A549 (cell line): ENCODE results near the gene PCSK6.

ENCODE experiments used
- CEBPB ChIP-seq, 2 experiments: fragments of >200 bp in 1 of 2; sonication (Bioruptor Twin) in 1 of 2; formaldehyde crosslinking in 1 of 2; IDR thresholded peaks; 2 replicates each; pipeline ENCODE4 v1.6.1; 2012 to 2016
- NR3C1 ChIP-seq: fragments of >200 bp; sonication (Bioruptor Twin); formaldehyde crosslinking; IDR thresholded peaks from 3 replicates; pipeline ENCODE4 v1.6.1; 2017
- REST ChIP-seq: fragments of 200-600 bp; sonication (generic); IDR thresholded peaks from 2 replicates; pipeline ENCODE4 v1.6.1; 2016; ENCODE audit warnings: antibody characterized with exemption, mild to moderate bottlenecking, moderate library complexity
- USF2 ChIP-seq: fragments of 450-650 bp; IDR thresholded peaks from 2 replicates; pipeline ENCODE4 v1.6.1; 2014; ENCODE audit warnings: antibody characterized with exemption

- TF ChIP-seq CEBPB (IDR thresholded peaks at IDR 0.05) (no peak), NR3C1 (no peak), REST (no peak), USF2 (no peak)
Measured at GRCh38 chr15:101386967-101387366, 102.5 kb downstream of the PCSK6 start.
